ENCODE results near the gene RPRD1B.

RPRD1B gene

DNA sequence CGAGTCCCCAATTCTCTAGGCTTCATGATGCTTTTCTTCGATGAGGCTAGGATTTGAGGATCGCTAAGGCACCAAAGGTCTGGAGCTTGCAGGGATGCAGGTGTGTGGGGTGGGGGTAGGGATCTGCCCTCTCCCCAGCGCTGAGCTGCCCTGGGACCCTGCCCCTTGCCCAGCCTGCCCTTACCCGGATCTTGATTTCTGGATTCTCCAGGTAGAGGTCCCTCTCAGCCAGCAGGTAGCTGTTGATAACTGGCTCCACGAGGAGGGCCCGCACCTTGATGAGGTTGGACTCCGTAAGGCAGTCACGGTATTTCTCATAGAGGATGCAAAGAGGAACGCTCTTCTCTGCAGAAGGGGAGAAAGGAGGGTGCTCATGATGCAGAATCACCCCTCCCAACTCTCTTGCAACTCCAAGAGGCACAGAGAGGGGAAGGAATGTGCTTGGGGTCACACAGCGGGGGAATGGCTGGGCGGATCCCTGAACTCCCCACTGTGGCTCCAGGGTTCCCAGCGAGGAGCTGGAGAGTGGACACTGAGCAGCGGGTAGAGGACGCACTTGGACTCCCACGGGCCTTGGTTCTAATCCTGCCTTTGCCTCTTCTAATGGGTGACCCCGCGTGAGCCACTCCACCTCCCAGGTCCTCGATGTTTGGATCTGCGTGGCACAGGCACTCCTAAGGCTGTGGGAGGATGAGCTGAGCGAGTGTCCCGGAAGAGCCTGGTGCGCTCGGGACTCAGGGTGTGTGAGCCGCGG, 98.8 kb downstream of the RPRD1B start:
- H3K36me3 ChIP-seq (replicated peaks; ENCODE audit: insufficient read depth, low read length), result no peaks in the 10 kb centered on the region
- H3K9ac ChIP-seq (ENCODE audit: low read length), result no peak overlapping the region
- TF ChIP-seq, protein P1, sequence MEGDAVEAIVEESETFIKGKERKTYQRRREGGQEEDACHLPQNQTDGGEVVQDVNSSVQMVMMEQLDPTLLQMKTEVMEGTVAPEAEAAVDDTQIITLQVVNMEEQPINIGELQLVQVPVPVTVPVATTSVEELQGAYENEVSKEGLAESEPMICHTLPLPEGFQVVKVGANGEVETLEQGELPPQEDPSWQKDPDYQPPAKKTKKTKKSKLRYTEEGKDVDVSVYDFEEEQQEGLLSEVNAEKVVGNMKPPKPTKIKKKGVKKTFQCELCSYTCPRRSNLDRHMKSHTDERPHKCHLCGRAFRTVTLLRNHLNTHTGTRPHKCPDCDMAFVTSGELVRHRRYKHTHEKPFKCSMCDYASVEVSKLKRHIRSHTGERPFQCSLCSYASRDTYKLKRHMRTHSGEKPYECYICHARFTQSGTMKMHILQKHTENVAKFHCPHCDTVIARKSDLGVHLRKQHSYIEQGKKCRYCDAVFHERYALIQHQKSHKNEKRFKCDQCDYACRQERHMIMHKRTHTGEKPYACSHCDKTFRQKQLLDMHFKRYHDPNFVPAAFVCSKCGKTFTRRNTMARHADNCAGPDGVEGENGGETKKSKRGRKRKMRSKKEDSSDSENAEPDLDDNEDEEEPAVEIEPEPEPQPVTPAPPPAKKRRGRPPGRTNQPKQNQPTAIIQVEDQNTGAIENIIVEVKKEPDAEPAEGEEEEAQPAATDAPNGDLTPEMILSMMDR (IDR thresholded peaks at IDR 0.05; ENCODE audit: low read length), result no peak
- TF ChIP-seq EZH2 (optimal IDR thresholded peaks at IDR 0.05; ENCODE audit: low read depth, low read length), result no peak
- no peak for TF ChIP-seq EZH2phosphoT487 (IDR thresholded peaks at IDR 0.05; ENCODE audit: low read length)
- no peaks in the 10 kb centered on the region for H3K9me3 ChIP-seq (replicated peaks; ENCODE audit: insufficient read depth, low read length)
- H4K20me1 ChIP-seq (ENCODE audit: insufficient read depth, low read length), result no peaks in the 10 kb centered on the region
- no peak overlapping the region for H3K27ac ChIP-seq (ENCODE audit: low read length)
- no peak overlapping the region for H3K4me2 ChIP-seq (ENCODE audit: low read depth, low read length)
- H3K27me3 ChIP-seq (replicated peaks; ENCODE audit: insufficient read depth, low read length), result no peaks in the 10 kb centered on the region
- no peak overlapping the region for H2AFZ ChIP-seq (ENCODE audit: low read length)
- no peaks in the 10 kb centered on the region for H3K79me2 ChIP-seq (ENCODE audit: low read length)
- no peaks in the 10 kb centered on the region for H3F3A ChIP-seq (ENCODE audit: insufficient read depth, low read length)
- no peak overlapping the region for H3K4me3 ChIP-seq (ENCODE audit: low read length)
- no peaks in the 10 kb centered on the region for H3K4me1 ChIP-seq (ENCODE audit: low read length)
- no peak for DNase-seq
- H3K9me2 ChIP-seq (replicated peaks; ENCODE audit: insufficient read depth, low read length), result no peaks in the 10 kb centered on the region

DNA sequence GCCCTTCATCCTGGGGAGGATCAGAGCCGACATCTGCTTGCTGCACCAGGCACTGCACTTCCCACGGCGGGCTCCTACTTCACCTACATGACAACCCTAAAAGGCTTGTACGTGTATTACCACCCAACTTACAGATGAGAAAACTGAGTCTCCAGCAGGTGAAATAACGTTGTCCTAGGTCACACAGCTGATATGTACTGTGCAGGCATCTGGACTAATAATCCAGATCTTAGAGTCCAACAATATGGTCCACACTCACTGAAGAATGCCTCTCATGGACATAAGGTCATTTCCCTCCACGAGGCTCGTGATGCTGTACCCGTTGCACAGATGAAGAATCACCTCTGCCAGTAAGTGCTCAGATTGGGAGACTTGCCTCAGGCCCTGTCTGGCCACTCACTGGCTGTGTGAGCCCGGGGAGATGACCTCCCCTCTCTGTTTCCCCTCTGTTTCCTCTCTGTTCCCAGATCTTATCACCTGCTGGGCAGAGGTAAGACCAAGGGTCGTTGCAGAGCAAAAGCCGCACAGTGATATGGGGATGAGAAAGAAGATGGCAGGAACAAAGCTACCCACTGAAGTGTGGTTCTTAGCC, 99.5 kb downstream of the RPRD1B start:
- Histone ChIP-seq H3K4me1 (ENCODE audit: low read length) (no peaks in the 10 kb centered on the region), H4K20me1 (ENCODE audit: insufficient read depth, low read length) (no peaks in the 10 kb centered on the region), H3K79me2 (ENCODE audit: low read length) (no peaks in the 10 kb centered on the region), H3K4me2 (ENCODE audit: low read depth, low read length) (no peak overlapping the region), H3K9ac (ENCODE audit: low read length) (no peak overlapping the region), H3K27me3 (replicated peaks; ENCODE audit: insufficient read depth, low read length) (no peaks in the 10 kb centered on the region), H3K4me3 (ENCODE audit: low read length) (no peak overlapping the region), H2AFZ (ENCODE audit: low read length) (no peak overlapping the region), H3K27ac (ENCODE audit: low read length) (no peak overlapping the region), H3K9me2 (replicated peaks; ENCODE audit: insufficient read depth, low read length) (no peaks in the 10 kb centered on the region), H3K36me3 (replicated peaks; ENCODE audit: insufficient read depth, low read length) (no peaks in the 10 kb centered on the region), H3K9me3 (replicated peaks; ENCODE audit: insufficient read depth, low read length) (no peaks in the 10 kb centered on the region), H3F3A (ENCODE audit: insufficient read depth, low read length) (no peaks in the 10 kb centered on the region)
- DNase-seq, result no peak
- TF ChIP-seq EZH2 (optimal IDR thresholded peaks at IDR 0.05; ENCODE audit: low read depth, low read length), result no peak
- TF ChIP-seq, protein P1 (IDR thresholded peaks at IDR 0.05; ENCODE audit: low read length), result no peak
- TF ChIP-seq EZH2phosphoT487 (IDR thresholded peaks at IDR 0.05; ENCODE audit: low read length), result no peak

DNA sequence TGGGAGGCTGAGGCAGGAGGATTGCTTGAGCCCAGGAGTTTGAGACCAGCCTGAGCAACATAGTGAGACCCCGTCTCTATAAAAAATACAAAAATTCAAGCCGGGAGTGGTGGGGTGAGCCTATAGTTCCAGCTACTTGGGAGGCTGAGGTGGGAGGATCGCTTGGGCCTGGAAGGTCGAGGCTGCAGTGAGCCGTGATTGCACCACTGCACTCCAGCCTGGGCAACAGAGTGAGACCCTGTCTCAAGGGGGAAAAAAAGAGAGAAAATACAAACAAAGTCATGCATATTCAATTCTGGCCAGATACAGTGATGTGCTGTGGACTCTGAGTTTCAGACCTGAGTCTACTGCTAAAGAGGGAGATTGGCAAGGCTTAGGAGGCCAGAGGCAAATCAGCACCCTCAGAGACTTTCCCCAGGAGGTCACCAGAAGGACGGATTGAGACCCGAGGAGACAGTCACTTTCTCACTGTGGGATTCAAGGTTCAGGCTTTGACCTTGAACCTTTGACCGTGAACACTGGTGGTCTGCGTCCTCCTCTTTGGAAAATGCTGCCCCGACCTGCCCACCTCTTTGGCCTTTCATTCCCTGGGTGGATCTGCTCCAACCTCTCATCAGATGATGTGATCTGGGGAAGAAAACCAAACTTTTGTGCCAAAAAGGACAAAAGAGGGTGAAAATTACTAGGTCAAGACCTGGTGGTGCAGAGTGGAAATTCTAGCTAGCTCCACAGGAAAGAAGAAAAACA, 100.3 kb downstream of the RPRD1B start:
- no peak for DNase-seq
- no peaks in the 10 kb centered on the region for H3K36me3 ChIP-seq (replicated peaks; ENCODE audit: insufficient read depth, low read length)
- no peaks in the 10 kb centered on the region for H3K9me3 ChIP-seq (replicated peaks; ENCODE audit: insufficient read depth, low read length)
- H3K9ac ChIP-seq (ENCODE audit: low read length), result no peak overlapping the region
- no peaks in the 10 kb centered on the region for H4K20me1 ChIP-seq (ENCODE audit: insufficient read depth, low read length)
- H3K4me3 ChIP-seq (ENCODE audit: low read length), result no peak overlapping the region
- no peaks in the 10 kb centered on the region for H3K79me2 ChIP-seq (ENCODE audit: low read length)
- H3F3A ChIP-seq (ENCODE audit: insufficient read depth, low read length), result no peaks in the 10 kb centered on the region
- no peaks in the 10 kb centered on the region for H3K4me1 ChIP-seq (ENCODE audit: low read length)
- H3K9me2 ChIP-seq (replicated peaks; ENCODE audit: insufficient read depth, low read length), result no peaks in the 10 kb centered on the region
- H3K27me3 ChIP-seq (replicated peaks; ENCODE audit: insufficient read depth, low read length), result no peaks in the 10 kb centered on the region
- no peak overlapping the region for H3K4me2 ChIP-seq (ENCODE audit: low read depth, low read length)
- H3K27ac ChIP-seq (ENCODE audit: low read length), result no peak overlapping the region
- no peak overlapping the region for H2AFZ ChIP-seq (ENCODE audit: low read length)
- TF ChIP-seq EZH2 (optimal IDR thresholded peaks at IDR 0.05; ENCODE audit: low read depth, low read length), result no peak
- TF ChIP-seq EZH2phosphoT487 (IDR thresholded peaks at IDR 0.05; ENCODE audit: low read length), result no peak
- TF ChIP-seq, protein P1 (IDR thresholded peaks at IDR 0.05; ENCODE audit: low read length), result no peak
